ENCODE results near the gene YAF2. TPM values are rescaled to one million over a fixed set of nuclear protein-coding genes. Genes with fewer than 3 reads are reported as not detected.
"Not testable (repeated sequence)": the region's sequence is repeated elsewhere in the genome, so short reads cannot be mapped to it uniquely, and the experiment has no call there.

The YAF2 gene
- total RNA-seq, 2 donors from 2014 or later: 17.6 to 27.0 TPM

DNA sequence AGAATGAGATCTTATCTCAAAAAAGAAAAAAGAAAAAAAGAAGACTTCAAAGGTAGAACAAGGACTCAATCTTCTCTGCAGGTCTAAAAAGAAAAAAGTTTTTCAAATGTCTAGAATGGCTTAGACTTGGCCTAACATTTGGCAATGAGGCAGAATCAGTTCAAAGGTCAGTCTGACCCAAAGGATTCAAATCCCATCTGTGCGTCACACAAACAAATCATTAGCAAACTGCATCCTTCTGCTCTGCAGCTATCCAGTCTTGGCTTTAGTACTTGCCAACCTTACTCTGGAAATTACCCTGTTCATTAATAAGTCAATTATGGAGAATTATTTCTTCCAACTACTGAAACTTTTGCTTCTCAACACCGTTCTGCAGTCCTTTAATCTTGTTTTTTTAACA, 3.1 kb downstream of the YAF2 start:
- intact Hi-C loops (cut with DNase I): no loop called here
- Histone ChIP-seq H3K9me3 (no peaks in the 10 kb centered on the region), H3K4me3 (no peak overlapping the region), H3K36me3 (replicated peaks in 1 of 2; ENCODE audit: insufficient read depth in 1 of 2, low read depth in 2 of 2) (no peaks in the 10 kb centered on the region), H3K4me1 (peaks cover 41% of the 10 kb centered on the region), H3K27me3 (no peaks in the 10 kb centered on the region), H3K27ac (peak overlapping the region in 2 of 4 donors; percentile 43 to 97)
- no peak for TF ChIP-seq POLR2A (IDR thresholded peaks at IDR 0.05)
- TF ChIP-seq, protein P1, sequence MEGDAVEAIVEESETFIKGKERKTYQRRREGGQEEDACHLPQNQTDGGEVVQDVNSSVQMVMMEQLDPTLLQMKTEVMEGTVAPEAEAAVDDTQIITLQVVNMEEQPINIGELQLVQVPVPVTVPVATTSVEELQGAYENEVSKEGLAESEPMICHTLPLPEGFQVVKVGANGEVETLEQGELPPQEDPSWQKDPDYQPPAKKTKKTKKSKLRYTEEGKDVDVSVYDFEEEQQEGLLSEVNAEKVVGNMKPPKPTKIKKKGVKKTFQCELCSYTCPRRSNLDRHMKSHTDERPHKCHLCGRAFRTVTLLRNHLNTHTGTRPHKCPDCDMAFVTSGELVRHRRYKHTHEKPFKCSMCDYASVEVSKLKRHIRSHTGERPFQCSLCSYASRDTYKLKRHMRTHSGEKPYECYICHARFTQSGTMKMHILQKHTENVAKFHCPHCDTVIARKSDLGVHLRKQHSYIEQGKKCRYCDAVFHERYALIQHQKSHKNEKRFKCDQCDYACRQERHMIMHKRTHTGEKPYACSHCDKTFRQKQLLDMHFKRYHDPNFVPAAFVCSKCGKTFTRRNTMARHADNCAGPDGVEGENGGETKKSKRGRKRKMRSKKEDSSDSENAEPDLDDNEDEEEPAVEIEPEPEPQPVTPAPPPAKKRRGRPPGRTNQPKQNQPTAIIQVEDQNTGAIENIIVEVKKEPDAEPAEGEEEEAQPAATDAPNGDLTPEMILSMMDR (IDR thresholded peaks at IDR 0.05): no peak
- 68 to 69% methylated on average over 2 of the region's 2 CpGs for WGBS, 2 donors
- ATAC-seq (no peak), DNase-seq (peak in 1 of 4 donors; percentile 13)

GRCh38 chr12:42227525-42227924, 10.5 kb downstream of the YAF2 start:
- H3K27me3 ChIP-seq; H3K36me3 ChIP-seq (replicated peaks in 1 of 2; ENCODE audit: insufficient read depth in 1 of 2, low read depth in 2 of 2); ATAC-seq; H3K9me3 ChIP-seq; DNase-seq; H3K27ac ChIP-seq; H3K4me1 ChIP-seq; H3K4me3 ChIP-seq; intact Hi-C loops (cut with DNase I): not testable (repeated sequence)
- WGBS, 2 donors: no CpG with 5 or more reads among the region's 30 CpGs

DNA sequence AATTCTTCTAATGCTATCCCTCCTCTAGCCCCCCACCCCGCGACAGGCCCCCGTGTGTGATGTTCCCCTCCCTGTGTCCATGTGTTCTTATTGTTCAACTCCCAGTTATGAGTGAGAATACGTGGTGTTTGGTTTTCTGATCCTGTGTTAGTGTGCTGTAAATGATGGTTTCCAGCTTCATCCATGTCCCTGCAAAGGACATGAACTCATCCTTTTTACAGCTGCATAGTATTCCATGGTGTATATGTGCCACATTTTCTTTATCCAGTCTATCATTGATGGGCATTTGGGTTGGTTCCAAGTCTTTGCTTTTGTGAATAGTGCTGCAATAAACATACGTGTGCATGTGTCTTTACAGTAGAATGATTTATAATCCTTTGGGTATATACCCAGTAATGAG, 13.5 kb downstream of the YAF2 start:
- H3K9me3 ChIP-seq; ATAC-seq; H3K4me3 ChIP-seq; H3K27me3 ChIP-seq; DNase-seq; H3K36me3 ChIP-seq (replicated peaks in 1 of 2; ENCODE audit: insufficient read depth in 1 of 2, low read depth in 2 of 2); H3K27ac ChIP-seq; intact Hi-C loops (cut with DNase I); H3K4me1 ChIP-seq: not testable (repeated sequence)
- WGBS, 2 donors: 94 to 99% methylated on average over 4 to 5 of the region's 5 CpGs

- no peaks in the 10 kb centered on the region for H3K36me3 ChIP-seq (replicated peaks in 1 of 2; ENCODE audit: insufficient read depth in 1 of 2, low read depth in 2 of 2)
- WGBS, 2 donors: 89 to 97% methylated on average over 1 of the region's 1 CpG
- H3K4me3 ChIP-seq: no peak overlapping the region
- no peaks in the 10 kb centered on the region for H3K27me3 ChIP-seq
- DNase-seq (no peak), ATAC-seq (no peak)
- no peak overlapping the region for H3K27ac ChIP-seq
- no peak for TF ChIP-seq POLR2A (IDR thresholded peaks at IDR 0.05)
- TF ChIP-seq, protein P1 (IDR thresholded peaks at IDR 0.05): no peak
- no peaks in the 10 kb centered on the region for H3K9me3 ChIP-seq
- no peaks in the 10 kb centered on the region for H3K4me1 ChIP-seq
- intact Hi-C loops (cut with DNase I): no loop called here
Measured at GRCh38 chr12:42222724-42223123, 15.3 kb downstream of the YAF2 start.

GRCh38 chr12:42221726-42222125, 16.3 kb downstream of the YAF2 start:
- Histone ChIP-seq H3K27me3 (no peaks in the 10 kb centered on the region), H3K36me3 (replicated peaks in 1 of 2; ENCODE audit: insufficient read depth in 1 of 2, low read depth in 2 of 2) (no peaks in the 10 kb centered on the region), H3K27ac (no peak overlapping the region), H3K9me3 (no peaks in the 10 kb centered on the region), H3K4me3 (no peak overlapping the region), H3K4me1 (no peaks in the 10 kb centered on the region)
- ATAC-seq (no peak), DNase-seq (no peak)
- WGBS, 2 donors: 85 to 86% methylated on average over 2 of the region's 2 CpGs
- TF ChIP-seq POLR2A (IDR thresholded peaks at IDR 0.05): no peak
- TF ChIP-seq, protein P1 (IDR thresholded peaks at IDR 0.05): no peak
- intact Hi-C loops (cut with DNase I): no loop called here

- H3K9me3 ChIP-seq: no peaks in the 10 kb centered on the region
- no peaks in the 10 kb centered on the region for H3K4me1 ChIP-seq
- ATAC-seq (no peak), DNase-seq (no peak)
- H3K4me3 ChIP-seq: no peak overlapping the region
- H3K36me3 ChIP-seq (replicated peaks in 1 of 2; ENCODE audit: insufficient read depth in 1 of 2, low read depth in 2 of 2): no peaks in the 10 kb centered on the region
- intact Hi-C loops (cut with DNase I): no loop called here
- TF ChIP-seq POLR2A (IDR thresholded peaks at IDR 0.05): no peak
- TF ChIP-seq, protein P1 (IDR thresholded peaks at IDR 0.05): no peak
- H3K27me3 ChIP-seq: no peaks in the 10 kb centered on the region
- H3K27ac ChIP-seq: no peak overlapping the region
Measured at GRCh38 chr12:42217656-42218055, 20.4 kb downstream of the YAF2 start.

All from body of pancreas (tissue), 4 donors.